BLaER1 treated with 17β-estradiol and CSF1 and Interleukin-3, amounts not matched to agents 10 nM and 100 nM (cell line): ENCODE results near the gene DDIAS.
A peak's percentile ranks its signal among the peaks of the same experiment; 100 is the strongest.
"Not testable (repeated sequence)": the region's sequence is repeated elsewhere in the genome, so short reads cannot be mapped to it uniquely, and the experiment has no call there.

Experiments used
- H3K27ac ChIP-seq, 11 experiments: shearing (Covaris generic); formaldehyde crosslinking; 2 replicates each; pipeline ENCODE4 v1.8.1; 2022
- H3K27me3 ChIP-seq, 11 experiments: shearing (Covaris generic); formaldehyde crosslinking; 2 replicates each; pipeline ENCODE4 v1.8.1; 2022
- H3K36me3 ChIP-seq, 11 experiments: shearing (Covaris generic); formaldehyde crosslinking; 2 replicates each; pipeline ENCODE4 v1.8.1; 2022
- H3K4me1 ChIP-seq, 10 experiments: shearing (Covaris generic); formaldehyde crosslinking; 2 replicates each; pipeline ENCODE4 v1.8.1; 2022
- H3K4me2 ChIP-seq, 11 experiments: shearing (Covaris generic); formaldehyde crosslinking; 2 replicates each; pipeline ENCODE4 v1.8.1; 2022
- H3K4me3 ChIP-seq, 10 experiments: shearing (Covaris generic); formaldehyde crosslinking; 2 replicates each; pipeline ENCODE4 v1.8.1; 2022
- H3K9ac ChIP-seq, 11 experiments: shearing (Covaris generic); formaldehyde crosslinking; 2 replicates each; pipeline ENCODE4 v1.8.1; 2022
- H3K9me3 ChIP-seq, 11 experiments: shearing (Covaris generic); formaldehyde crosslinking; replicated peaks in 1 of 11; 2 replicates each; pipeline ENCODE4 v1.8.1; 2022
- H4K20me1 ChIP-seq, 11 experiments: shearing (Covaris generic); formaldehyde crosslinking; 2 replicates each; pipeline ENCODE4 v1.8.1; 2022
- Cebpa-rat ChIP-seq, 11 experiments: shearing (Covaris generic); IDR thresholded peaks; 2 replicates each; pipeline ENCODE4 v1.8.1; 2022

The DDIAS gene

GRCh38 chr11:82906931-82907330 is 5.4 kb downstream of the DDIAS start:
- TF ChIP-seq Cebpa-rat (IDR thresholded peaks at IDR 0.05) = no peak
- H4K20me1 ChIP-seq = peaks cover 0 to 10% (median 0%) of the 10 kb centered on the region in 11 experiments; a peak in 3 of 22 replicates
- no peak overlapping the region for H3K9ac ChIP-seq
- no peak overlapping the region for H3K4me2 ChIP-seq
- H3K4me1 ChIP-seq = peaks cover 6 to 15% (median 13%) of the 10 kb centered on the region in 10 experiments
- no peak overlapping the region for H3K27ac ChIP-seq
- no peak overlapping the region for H3K4me3 ChIP-seq
- H3K27me3 ChIP-seq = no peaks in the 10 kb centered on the region
- H3K36me3 ChIP-seq = peaks cover 0 to 19% (median 15%) of the 10 kb centered on the region in 11 experiments; a peak in 19 of 22 replicates
- H3K9me3 ChIP-seq = peaks cover 7 to 16% (median 15%) of the 10 kb centered on the region in 11 experiments

GRCh38 chr11:82907371-82907770 is 5.8 kb downstream of the DDIAS start:
- Histone ChIP-seq H3K9ac (no peak overlapping the region), H3K4me3 (no peak overlapping the region), H3K4me1 (peaks cover 2 to 10% (median 9%) of the 10 kb centered on the region in 10 experiments; a peak in 19 of 20 replicates), H3K4me2 (no peak overlapping the region), H3K27ac (no peak overlapping the region), H3K27me3 (no peaks in the 10 kb centered on the region), H4K20me1 (peaks cover 0 to 10% (median 0%) of the 10 kb centered on the region in 11 experiments; a peak in 3 of 22 replicates), H3K36me3 (peaks cover 0 to 23% (median 19%) of the 10 kb centered on the region in 11 experiments; a peak in 19 of 22 replicates), H3K9me3 (peaks cover 11 to 20% (median 19%) of the 10 kb centered on the region in 11 experiments)
- TF ChIP-seq Cebpa-rat (IDR thresholded peaks at IDR 0.05) = no peak

GRCh38 chr11:82908311-82908710 is 6.8 kb downstream of the DDIAS start:
- no peak overlapping the region for H3K4me2 ChIP-seq
- H3K4me3 ChIP-seq = no peak overlapping the region
- peaks cover 0 to 33% (median 27%) of the 10 kb centered on the region in 11 experiments; a peak in 19 of 22 replicates for H3K36me3 ChIP-seq
- no peak overlapping the region for H3K9ac ChIP-seq
- TF ChIP-seq Cebpa-rat (IDR thresholded peaks at IDR 0.05) = no peak
- H4K20me1 ChIP-seq = peaks cover 0 to 10% (median 0%) of the 10 kb centered on the region in 11 experiments; a peak in 3 of 22 replicates
- H3K4me1 ChIP-seq = peaks cover 0 to 2% (median 0%) of the 10 kb centered on the region in 10 experiments; a peak in 4 of 20 replicates
- peaks cover 14 to 29% (median 22%) of the 10 kb centered on the region in 11 experiments for H3K9me3 ChIP-seq
- H3K27ac ChIP-seq = no peak overlapping the region
- H3K27me3 ChIP-seq = no peaks in the 10 kb centered on the region

- Histone ChIP-seq H3K27me3 (no peaks in the 10 kb centered on the region), H3K4me1 (no peaks in the 10 kb centered on the region), H3K4me3 (no peak overlapping the region), H4K20me1 (peaks cover 0 to 10% (median 0%) of the 10 kb centered on the region in 11 experiments; a peak in 3 of 22 replicates), H3K36me3 (peaks cover 0 to 41% (median 36%) of the 10 kb centered on the region in 11 experiments; a peak in 19 of 22 replicates), H3K27ac (no peak overlapping the region), H3K9me3 (peaks cover 14 to 30% (median 22%) of the 10 kb centered on the region in 11 experiments), H3K9ac (no peak overlapping the region), H3K4me2 (no peak overlapping the region)
- TF ChIP-seq Cebpa-rat (IDR thresholded peaks at IDR 0.05) = no peak
Observed at GRCh38 chr11:82909015-82909640, 7.6 kb downstream of the DDIAS start.

- not testable (repeated sequence) for H4K20me1 ChIP-seq, H3K27me3 ChIP-seq, H3K9ac ChIP-seq, H3K4me3 ChIP-seq
- peak overlapping the region; percentile 6 to 59 (median 31); a peak in 12 of 22 replicates for H3K4me2 ChIP-seq
- H3K9me3 ChIP-seq = peaks cover 10 to 23% (median 18%) of the 10 kb centered on the region in 11 experiments; a peak in 19 of 22 replicates
- H3K4me1 ChIP-seq = peaks cover 4 to 13% (median 10%) of the 10 kb centered on the region in 10 experiments; a peak in 12 of 20 replicates
- H3K36me3 ChIP-seq = peaks cover 8 to 92% (median 69%) of the 10 kb centered on the region in 11 experiments
- peak overlapping the region in 4 of 11 experiments; percentile 7 to 26 (median 14); a peak in 1 of 22 replicates for H3K27ac ChIP-seq
Observed at GRCh38 chr11:82919786-82920185, 18.2 kb downstream of the DDIAS start.

GRCh38 chr11:82920227-82920626 is 18.7 kb downstream of the DDIAS start:
- H3K9ac ChIP-seq, H4K20me1 ChIP-seq, H3K27me3 ChIP-seq, H3K4me3 ChIP-seq: not testable (repeated sequence)
- Histone ChIP-seq H3K4me2 (peak overlapping the region; percentile 6 to 59 (median 31); a peak in 15 of 22 replicates), H3K4me1 (peaks cover 4 to 13% (median 10%) of the 10 kb centered on the region in 10 experiments; a peak in 12 of 20 replicates), H3K27ac (peak overlapping the region in 4 of 11 experiments; percentile 7 to 26 (median 14); a peak in 1 of 22 replicates), H3K36me3 (peaks cover 5 to 92% (median 65%) of the 10 kb centered on the region in 11 experiments), H3K9me3 (peaks cover 10 to 23% (median 18%) of the 10 kb centered on the region in 11 experiments; a peak in 19 of 22 replicates)

- Histone ChIP-seq H3K36me3 (peaks cover 0 to 85% (median 51%) of the 10 kb centered on the region in 11 experiments; a peak in 18 of 22 replicates), H3K9me3 (peaks cover 10 to 23% (median 18%) of the 10 kb centered on the region in 11 experiments; a peak in 19 of 22 replicates), H3K4me1 (peaks cover 4 to 13% (median 10%) of the 10 kb centered on the region in 10 experiments; a peak in 12 of 20 replicates)
- not testable (repeated sequence) for H3K9ac ChIP-seq, H3K4me3 ChIP-seq, H3K27ac ChIP-seq, H4K20me1 ChIP-seq, H3K27me3 ChIP-seq, H3K4me2 ChIP-seq
Observed at GRCh38 chr11:82922396-82923173, 21.0 kb downstream of the DDIAS start.

- Histone ChIP-seq H3K27ac (no peak overlapping the region), H3K36me3 (peaks cover 0 to 76% (median 36%) of the 10 kb centered on the region in 11 experiments; a peak in 17 of 22 replicates), H3K9ac (no peak overlapping the region), H3K4me2 (no peak overlapping the region), H3K9me3 (peaks cover 0 to 4% (median 2%) of the 10 kb centered on the region in 11 experiments; a peak in 15 of 22 replicates), H4K20me1 (no peaks in the 10 kb centered on the region), H3K4me3 (no peak overlapping the region), H3K4me1 (peaks cover 4 to 12% (median 10%) of the 10 kb centered on the region in 10 experiments; a peak in 12 of 20 replicates), H3K27me3 (no peaks in the 10 kb centered on the region)
- no peak for TF ChIP-seq Cebpa-rat (IDR thresholded peaks at IDR 0.05)
Observed at GRCh38 chr11:82924522-82925224, 23.1 kb downstream of the DDIAS start.
